ENCODE measurements around the gene NFATC3.
"Not testable (repeated sequence)": the region's sequence is repeated elsewhere in the genome, so short reads cannot be mapped to it uniquely, and the experiment has no call there.

DNA sequence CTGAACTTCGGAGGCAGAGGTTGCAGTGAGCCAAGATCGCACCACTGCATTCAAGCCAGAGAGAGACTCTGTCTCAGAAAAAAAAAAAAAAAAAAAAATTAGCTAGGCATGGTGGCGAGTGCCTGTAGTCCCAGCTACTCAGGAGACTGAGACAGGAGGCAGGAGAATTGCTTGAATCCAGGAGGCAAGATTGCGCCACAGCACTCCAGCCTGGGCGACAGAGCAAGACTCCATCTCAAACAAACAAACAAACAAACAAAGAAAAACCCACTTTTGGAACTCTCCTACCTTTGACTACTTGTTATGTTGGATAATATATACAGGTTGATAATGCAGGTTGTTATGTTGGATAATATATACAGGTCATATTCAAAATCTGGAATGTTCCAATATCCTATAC is 35.3 kb downstream of the NFATC3 start:
- TF ChIP-seq, protein P1, sequence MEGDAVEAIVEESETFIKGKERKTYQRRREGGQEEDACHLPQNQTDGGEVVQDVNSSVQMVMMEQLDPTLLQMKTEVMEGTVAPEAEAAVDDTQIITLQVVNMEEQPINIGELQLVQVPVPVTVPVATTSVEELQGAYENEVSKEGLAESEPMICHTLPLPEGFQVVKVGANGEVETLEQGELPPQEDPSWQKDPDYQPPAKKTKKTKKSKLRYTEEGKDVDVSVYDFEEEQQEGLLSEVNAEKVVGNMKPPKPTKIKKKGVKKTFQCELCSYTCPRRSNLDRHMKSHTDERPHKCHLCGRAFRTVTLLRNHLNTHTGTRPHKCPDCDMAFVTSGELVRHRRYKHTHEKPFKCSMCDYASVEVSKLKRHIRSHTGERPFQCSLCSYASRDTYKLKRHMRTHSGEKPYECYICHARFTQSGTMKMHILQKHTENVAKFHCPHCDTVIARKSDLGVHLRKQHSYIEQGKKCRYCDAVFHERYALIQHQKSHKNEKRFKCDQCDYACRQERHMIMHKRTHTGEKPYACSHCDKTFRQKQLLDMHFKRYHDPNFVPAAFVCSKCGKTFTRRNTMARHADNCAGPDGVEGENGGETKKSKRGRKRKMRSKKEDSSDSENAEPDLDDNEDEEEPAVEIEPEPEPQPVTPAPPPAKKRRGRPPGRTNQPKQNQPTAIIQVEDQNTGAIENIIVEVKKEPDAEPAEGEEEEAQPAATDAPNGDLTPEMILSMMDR (IDR thresholded peaks at IDR 0.05), result not testable (repeated sequence)
- not testable (repeated sequence) for TF ChIP-seq EZH2 (IDR thresholded peaks at IDR 0.05; ENCODE audit: borderline replicate concordance, insufficient read depth, low read depth, low read length, poor library complexity, severe bottlenecking)

Measured in B cell (primary cell).